GM19438 (cell line): Measurements from ENCODE around the gene IL12B.
"Not testable (repeated sequence)": the region's sequence is repeated elsewhere in the genome, so short reads cannot be mapped to it uniquely, and the experiment has no call there.

Source experiments
- ATAC-seq: cut with Tn5 transposase; IDR thresholded peaks from one replicate; pipeline ENCODE4 v1.9.1; 2021; ENCODE audit warnings: low read depth; ENCODE audit not compliant: unreplicated experiment

The IL12B gene

GRCh38 chr5:159301929-159302860 lies 28.1 kb downstream of the IL12B start:
- not testable (repeated sequence) for ATAC-seq

GRCh38 chr5:159301466-159301865 lies 28.8 kb downstream of the IL12B start:
- no peak for ATAC-seq

- not testable (repeated sequence) for ATAC-seq
These were observed 33.0 kb downstream of the IL12B start for GRCh38 chr5:159297300-159297699.

- no peak for ATAC-seq
These were observed 35.4 kb downstream of the IL12B start for GRCh38 chr5:159294921-159295320.

GRCh38 chr5:159290741-159291140 lies 39.5 kb downstream of the IL12B start:
- ATAC-seq: no peak

GRCh38 chr5:159286420-159287035 lies 43.8 kb downstream of the IL12B start:
- ATAC-seq: no peak

- no peak for ATAC-seq
These were observed 55.6 kb downstream of the IL12B start for GRCh38 chr5:159274676-159275075.

GRCh38 chr5:159273923-159274322 lies 56.4 kb downstream of the IL12B start:
- no peak for ATAC-seq

- no peak for ATAC-seq
These were observed 60.6 kb downstream of the IL12B start for GRCh38 chr5:159269723-159270122.

- ATAC-seq: not testable (repeated sequence)
These were observed 63.5 kb downstream of the IL12B start for GRCh38 chr5:159266764-159267163.
